ENCODE data around the gene TTC39A. TPM values are rescaled to one million over a fixed set of nuclear protein-coding genes. Genes with fewer than 3 reads are reported as not detected.
"Not testable (repeated sequence)": the region's sequence is repeated elsewhere in the genome, so short reads cannot be mapped to it uniquely, and the experiment has no call there.

The TTC39A gene
- total RNA-seq, 1 experiment from 2014 or later, result 36.3 TPM

- DNase-seq (ENCODE audit: low spot score), result no peak
Observed at GRCh38 chr1:51268634-51269033, 61.7 kb downstream of the TTC39A start.

DNA sequence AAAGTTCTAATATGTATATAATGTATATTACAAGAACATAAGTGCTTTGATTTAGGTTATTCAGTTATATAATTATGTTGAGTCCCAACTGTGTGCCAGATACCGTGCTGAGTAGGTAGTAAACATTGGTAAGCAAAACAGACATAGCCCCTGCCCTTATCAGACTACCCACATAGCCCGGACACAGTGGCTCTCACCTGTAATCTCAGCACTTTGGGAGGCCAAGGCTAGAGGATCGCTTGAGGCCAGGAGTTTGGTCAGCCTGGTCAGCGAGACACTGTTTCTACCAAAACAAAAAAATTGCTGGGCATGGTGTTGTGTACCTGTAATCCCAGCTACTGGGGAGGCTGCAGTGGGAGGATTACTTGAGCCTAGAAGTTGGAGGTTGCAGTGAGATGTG is 63.6 kb downstream of the TTC39A start:
- no peak for DNase-seq (ENCODE audit: low spot score)

GRCh38 chr1:51266181-51266580 is 64.2 kb downstream of the TTC39A start:
- DNase-seq (ENCODE audit: low spot score), result no peak

DNA sequence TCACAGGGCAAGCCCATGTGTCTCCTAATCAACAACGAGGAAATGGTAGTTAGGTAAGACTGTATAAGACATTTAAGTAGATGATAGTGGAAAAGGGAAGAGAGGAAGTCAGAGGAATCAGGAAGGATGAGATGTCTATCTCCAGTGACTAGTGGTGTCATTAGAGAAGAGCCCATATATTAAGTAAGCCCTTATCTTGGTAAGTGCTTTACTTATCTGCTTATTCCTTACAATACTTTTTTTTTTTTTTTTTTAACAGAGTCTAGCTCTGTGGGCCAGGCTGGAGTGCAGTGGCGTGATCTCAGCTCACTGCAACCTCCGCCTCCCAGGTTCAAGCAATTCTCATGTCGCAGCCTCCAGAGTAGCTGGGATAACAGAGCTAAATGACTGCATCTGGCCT is 64.7 kb downstream of the TTC39A start:
- no peak for DNase-seq (ENCODE audit: low spot score)

- DNase-seq (ENCODE audit: low spot score), result no peak
Observed at GRCh38 chr1:51264451-51264850, 65.9 kb downstream of the TTC39A start.

GRCh38 chr1:51263147-51263877 is 67.0 kb downstream of the TTC39A start:
- DNase-seq (ENCODE audit: low spot score), result no peak

GRCh38 chr1:51255331-51255730 is 75.0 kb downstream of the TTC39A start:
- no peak for DNase-seq (ENCODE audit: low spot score)

DNA sequence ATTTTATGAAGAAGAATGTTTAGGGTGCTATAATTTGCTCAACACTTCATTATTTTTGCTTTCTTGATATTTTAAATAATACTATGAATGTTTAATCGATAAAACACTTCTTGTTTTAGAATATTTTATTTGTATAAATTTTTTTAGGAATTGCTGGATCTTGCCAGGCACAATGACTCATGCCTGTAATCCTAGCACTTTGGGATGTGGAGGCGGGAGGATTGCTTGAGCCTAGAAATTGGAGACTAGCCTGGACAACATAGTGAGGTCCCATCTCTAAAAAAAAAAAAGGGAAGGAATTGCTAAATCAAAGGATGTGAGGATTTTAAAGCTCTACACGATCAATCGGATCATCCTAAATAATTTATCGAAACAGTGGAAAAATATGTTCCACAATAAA is 76.7 kb downstream of the TTC39A start:
- DNase-seq (ENCODE audit: low spot score), result no peak

DNA sequence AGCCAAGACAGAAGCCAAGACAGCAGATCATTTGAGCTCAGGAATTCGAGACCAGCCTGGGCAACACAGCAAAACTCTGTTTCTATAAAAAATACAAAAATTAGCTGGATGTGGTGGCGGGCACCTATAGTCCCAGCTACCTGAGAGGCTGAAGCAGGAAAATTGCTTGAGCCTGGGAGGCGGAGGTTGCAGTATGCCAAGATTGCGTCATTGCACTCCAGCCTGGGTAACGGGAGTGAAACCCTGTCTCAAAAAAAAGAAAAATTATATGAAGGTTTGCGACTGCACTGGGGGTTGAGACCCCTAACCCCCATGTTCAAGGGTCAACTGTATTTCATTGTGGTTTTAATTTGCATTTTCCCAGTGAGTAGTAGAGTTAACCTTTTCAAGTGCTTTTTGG is 78.0 kb downstream of the TTC39A start:
- no peak for DNase-seq (ENCODE audit: low spot score)

DNA sequence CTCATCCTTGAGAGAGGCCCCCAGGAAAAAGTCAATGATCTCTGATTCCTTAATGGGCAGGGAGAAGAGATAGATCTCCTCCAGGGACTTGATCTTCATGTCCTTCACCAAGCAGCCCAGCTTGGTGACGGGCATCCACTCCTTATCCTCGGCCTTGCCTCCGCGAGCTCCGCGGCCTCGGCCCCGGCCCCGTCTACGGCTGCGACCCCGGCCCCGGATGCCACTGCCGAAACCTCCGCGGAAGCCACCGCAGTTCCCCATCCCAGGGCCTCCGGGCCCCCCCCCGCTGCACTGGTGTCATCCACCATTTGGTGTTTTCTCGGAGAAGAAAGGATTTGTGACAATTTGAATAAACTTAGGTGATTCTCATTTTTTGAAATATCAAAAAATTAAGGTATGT is 79.2 kb downstream of the TTC39A start:
- DNase-seq (ENCODE audit: low spot score), result not testable (repeated sequence)

- DNase-seq (ENCODE audit: low spot score), result not testable (repeated sequence)
Observed at GRCh38 chr1:51250729-51251128, 79.6 kb downstream of the TTC39A start.

GRCh38 chr1:51249445-51249844 is 80.9 kb downstream of the TTC39A start:
- DNase-seq (ENCODE audit: low spot score), result no peak

GRCh38 chr1:51247499-51247898 is 82.9 kb downstream of the TTC39A start:
- no peak for DNase-seq (ENCODE audit: low spot score)

DNA sequence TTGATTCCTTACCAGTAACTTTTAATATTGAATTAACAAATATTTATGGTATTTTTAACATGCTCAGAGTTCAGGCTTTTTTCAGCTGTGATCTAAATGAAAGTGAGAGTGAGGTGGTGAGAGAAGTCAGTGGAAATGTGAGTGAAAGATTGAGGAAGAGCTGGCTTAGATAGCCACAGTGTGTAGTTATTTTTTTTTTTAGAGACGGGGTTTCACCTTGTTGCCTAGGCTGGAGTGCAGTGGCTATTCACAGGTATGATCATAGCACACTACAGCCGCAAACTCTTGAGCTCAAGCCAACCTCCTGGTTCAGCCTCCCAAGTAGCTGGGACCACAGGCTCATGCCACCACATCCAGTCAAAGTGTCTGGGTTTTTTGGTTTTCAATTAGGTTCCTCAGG is 83.3 kb downstream of the TTC39A start:
- no peak for DNase-seq (ENCODE audit: low spot score)

- DNase-seq (ENCODE audit: low spot score), result no peak
Observed at GRCh38 chr1:51242546-51242945, 87.8 kb downstream of the TTC39A start.

DNA sequence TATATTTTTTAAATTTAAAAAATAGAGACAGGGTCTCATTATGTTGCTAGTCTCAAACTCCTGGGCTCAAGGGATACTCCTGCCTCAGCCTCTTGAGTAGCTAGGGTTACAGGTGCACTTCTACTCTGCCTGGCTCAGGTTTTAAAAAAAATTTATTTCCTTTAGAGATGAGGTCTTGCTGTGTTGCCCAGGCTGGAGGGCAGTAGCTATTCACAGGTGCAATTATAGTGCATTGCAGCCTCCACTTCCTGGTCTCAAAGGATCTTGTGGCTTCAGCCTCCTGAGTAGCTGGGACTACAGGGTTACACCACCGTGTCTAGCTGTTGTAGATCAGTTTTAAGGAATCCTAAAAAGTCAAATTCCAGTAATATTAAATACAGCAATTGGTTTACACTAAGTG is 89.2 kb downstream of the TTC39A start:
- DNase-seq (ENCODE audit: low spot score), result no peak

- no peak for DNase-seq (ENCODE audit: low spot score)
Observed at GRCh38 chr1:51240084-51240483, 90.3 kb downstream of the TTC39A start.

DNA sequence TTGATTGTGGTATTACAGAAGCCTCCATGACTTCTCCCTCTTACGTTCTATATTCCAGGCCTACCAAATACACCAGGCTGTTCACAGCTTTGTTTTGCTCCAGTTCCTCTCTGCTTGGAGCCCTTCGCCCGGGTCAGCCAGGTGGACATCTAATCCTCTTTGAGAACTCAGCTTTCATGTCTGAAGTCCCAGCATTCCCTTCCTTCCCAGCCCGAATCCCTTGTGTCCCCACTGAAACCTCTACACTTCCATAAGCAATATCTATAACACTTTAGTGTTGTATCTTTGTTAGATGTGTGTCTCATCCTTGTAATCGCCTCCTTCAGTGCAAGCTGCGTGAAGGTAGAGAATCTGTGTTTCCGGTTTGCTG is 92.3 kb downstream of the TTC39A start:
- DNase-seq (ENCODE audit: low spot score), result peak; percentile 29

DNA sequence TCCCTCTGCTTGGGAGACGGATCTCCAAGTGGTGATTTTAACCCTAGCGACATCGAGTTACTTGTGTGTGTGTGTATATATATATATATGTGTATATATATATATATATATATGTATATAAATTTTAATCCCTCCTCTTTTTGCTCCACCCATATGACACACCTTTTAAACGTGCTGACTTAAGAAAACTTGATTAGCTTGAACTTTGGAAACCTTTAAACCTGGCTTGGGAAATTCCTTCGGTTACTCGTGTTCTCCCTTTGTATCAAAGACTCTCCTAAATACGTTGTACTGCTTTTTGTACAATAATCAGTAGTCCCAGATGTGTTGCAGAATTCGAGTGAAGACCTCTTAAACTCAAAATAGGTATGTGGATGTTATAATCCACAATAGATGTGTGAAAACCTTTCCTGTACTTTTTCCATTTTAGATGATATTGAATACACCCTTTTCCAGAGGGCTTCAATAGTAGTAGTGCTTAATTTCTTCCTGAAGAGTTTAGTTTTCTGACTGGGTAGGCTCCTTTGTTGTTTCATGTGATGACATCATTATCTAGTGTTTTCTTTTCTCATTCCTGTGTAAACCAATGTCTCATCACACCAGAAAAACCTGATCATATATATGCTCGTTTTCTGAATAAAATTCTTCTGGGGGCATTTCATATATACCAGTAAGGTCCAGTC is 92.9 kb downstream of the TTC39A start:
- peak; percentile 39 for DNase-seq (ENCODE audit: low spot score)
